Sciatic nerve (tissue), 2 donors: Measurements from ENCODE around the gene LMBR1. TPM values are rescaled to one million over a fixed set of nuclear protein-coding genes. Genes with fewer than 3 reads are reported as not detected.
"Not testable (repeated sequence)": the region's sequence is repeated elsewhere in the genome, so short reads cannot be mapped to it uniquely, and the experiment has no call there.

Experiments used
- ATAC-seq: fragments of 200-7000 bp; cut with Tn5 transposase; one replicate; pipeline ENCODE4 v1.9.1; 2020; ENCODE audit warnings: mild to moderate bottlenecking, moderate library complexity
- DNase-seq: peaks from one replicate; pipeline ENCODE4 v3.0.0-alpha.2; 2020; ENCODE audit warnings: low spot score
- intact Hi-C: fragments of 100-400 bp; cut with DNase I; formaldehyde crosslinking; loops from one replicate; pipeline ENCODE4 v1.14.2; 2022
- total RNA-seq: library from RNA; stranded (reverse); fragmentation: NEBNext Ultra II Directional; extraction: Animal tissue kit (Norgen Biotek cat#: 25700); gene quantifications from one replicate; pipeline ENCODE4 v1.2.1, GENCODE V29; 2021
- donor health status: DM: no; HTN: no; CAD: no.
- donor health status: DM: no; HTN: no; CAD: no.

The LMBR1 gene
- 69.7 TPM for total RNA-seq

DNA sequence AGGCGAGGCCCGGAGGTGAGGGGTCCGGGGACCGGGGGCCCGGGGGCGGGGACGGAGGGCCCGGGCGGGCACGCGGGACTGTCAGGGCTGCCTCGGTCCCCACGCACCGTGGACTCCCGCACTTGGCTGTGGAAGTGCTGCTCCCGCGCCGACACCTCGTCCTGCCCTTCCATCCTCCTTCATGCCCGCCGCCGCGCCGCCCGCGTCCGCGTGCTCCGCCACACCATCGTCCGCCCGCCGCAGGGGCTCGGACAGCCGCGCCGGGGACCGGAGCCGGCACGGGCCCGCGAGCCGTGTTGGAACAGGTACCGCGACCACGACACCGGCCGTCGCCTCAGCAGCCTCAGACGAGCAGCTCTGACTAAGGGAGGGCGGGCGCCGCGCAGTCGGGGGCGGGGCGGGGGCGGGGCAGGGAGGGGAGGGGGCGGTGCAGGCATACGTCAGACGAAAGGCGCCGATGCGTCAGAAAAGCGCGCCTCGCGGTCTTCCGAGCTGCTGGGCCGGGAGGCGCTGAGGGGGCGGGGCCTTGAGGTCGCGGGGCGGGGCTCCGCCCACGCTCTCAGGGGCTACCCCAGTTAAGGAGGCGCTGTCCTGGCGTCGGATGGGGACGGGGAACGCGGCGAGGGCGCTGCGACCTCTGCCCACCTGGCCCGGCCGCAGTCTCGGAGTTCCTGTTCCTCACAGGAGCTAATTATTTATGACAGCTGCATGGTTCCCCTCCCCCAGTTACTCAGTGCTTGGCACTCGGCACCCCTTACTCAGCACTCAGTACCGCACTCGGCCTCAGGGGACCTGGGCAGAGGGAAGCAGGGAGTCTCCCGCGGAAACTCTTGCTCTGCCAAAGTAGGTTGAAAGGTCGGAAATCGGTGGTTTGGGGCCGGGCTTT lies at the start of gene LMBR1:
Gene LMBR1, minus strand, starts transcription at position 363 of the 886 bp plus-strand sequence. Its CDS starts 190 bp downstream, at position 173.
- ATAC-seq (peak; percentile 99), DNase-seq (peak; percentile 95)
- intact Hi-C loops = no loop called here

- ATAC-seq = no peak
- intact Hi-C loops = no loop called here
- no peak for DNase-seq
Observed at GRCh38 chr7:156942708-156943090, 49.7 kb upstream of the LMBR1 start.

DNA sequence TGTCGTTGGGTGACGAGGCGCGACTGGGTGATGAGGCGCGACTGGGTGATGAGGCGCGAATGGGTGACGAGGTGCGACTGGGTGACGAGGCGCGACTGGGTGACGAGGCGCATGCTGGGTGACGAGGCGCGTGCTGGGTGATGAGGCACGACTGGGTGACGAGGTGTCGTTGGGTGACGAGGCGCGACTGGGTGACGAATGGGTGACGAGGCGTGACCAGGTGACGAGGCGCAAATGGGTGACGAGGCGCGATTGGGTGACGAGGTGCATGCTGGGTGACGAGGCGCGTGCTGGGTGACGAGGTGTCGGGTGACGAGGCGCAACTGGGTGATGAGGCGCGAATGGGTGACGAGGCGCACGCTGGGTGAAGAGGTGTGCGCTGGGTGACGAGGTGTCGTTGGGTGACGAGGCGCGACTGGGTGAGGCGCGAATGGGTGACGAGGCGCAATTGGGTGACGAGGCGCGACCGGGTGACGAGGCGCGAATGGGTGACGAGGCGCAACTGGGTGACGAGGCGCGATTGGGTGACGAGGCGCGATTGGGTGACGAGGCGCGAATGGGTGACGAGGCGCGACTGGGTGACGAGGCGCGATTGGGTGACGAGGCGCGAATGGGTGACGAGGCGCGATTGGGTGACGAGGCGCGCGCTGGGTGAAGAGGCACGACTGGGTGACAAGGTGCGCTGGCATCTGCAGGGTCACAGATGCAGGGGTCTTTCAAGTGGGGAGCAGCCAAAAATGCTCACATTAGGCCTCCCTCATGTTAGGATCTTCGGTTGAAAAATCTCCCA lies 48.6 kb upstream of the LMBR1 start:
- DNase-seq = no peak
- ATAC-seq = no peak
- intact Hi-C loops = no loop called here

- intact Hi-C loops = no loop called here
- DNase-seq (no peak), ATAC-seq (no peak)
Observed at GRCh38 chr7:156940421-156941122, 47.6 kb upstream of the LMBR1 start.

DNA sequence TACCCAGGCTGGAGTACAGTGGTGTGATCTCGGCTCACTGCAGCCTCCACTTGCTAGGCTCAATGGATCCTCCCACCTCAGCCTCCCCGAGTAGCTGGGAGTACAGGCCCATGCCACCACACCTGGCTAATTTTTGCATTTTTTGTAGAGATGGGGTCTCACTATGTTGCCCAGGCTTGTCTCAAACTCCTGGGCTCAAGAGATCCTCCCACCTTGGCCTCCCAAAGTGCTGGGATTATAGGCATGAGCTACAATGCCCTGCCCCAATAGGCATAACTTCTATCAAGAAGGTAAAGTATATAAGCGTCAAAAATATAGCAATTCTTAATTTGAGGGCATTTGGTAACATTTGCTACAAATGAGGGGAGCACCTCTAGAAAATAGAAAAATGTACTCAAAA lies 43.8 kb upstream of the LMBR1 start:
- DNase-seq, ATAC-seq, intact Hi-C loops: not testable (repeated sequence)

DNA sequence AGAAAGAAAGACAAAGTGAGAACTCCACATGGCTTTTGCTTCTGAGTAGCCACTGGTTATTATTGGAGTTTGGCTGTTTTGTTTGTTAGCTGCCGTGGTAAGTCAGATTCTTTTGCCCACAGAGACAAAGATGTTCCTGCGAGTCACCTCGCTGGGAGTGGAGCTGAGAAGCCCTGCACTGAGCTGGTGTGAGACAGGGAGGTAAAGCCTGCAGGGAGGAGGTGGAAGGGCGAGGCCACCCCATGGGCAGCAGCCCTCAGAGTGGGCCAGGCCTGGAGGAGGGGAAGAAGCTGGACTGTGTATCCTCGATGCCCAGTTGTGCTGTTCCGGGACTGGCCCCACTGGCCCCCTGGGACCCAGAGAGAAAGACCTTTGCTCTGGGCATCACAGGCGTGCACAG lies 42.3 kb upstream of the LMBR1 start:
- no peak for DNase-seq
- intact Hi-C loops = no loop called here
- ATAC-seq = no peak

DNA sequence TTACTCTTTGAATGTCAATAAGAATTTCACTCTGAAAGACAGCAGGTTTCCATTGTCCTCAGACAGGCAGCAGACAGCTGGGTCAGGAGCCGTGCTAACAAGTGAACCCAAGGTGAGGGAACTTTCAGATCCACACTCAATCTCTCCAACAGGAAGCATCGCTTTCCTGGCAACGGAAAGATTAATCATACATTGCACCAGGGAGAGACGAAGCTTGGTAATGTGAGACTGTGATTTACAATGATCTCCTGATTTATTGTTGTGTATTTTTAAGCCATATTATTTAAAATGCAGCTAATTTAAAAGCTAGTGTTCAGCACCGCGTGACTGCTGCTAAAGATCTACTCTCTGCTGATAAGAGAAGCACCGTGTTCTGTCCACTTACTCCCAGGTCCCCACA lies 39.0 kb upstream of the LMBR1 start:
- DNase-seq (no peak), ATAC-seq (no peak)
- intact Hi-C loops = no loop called here

DNA sequence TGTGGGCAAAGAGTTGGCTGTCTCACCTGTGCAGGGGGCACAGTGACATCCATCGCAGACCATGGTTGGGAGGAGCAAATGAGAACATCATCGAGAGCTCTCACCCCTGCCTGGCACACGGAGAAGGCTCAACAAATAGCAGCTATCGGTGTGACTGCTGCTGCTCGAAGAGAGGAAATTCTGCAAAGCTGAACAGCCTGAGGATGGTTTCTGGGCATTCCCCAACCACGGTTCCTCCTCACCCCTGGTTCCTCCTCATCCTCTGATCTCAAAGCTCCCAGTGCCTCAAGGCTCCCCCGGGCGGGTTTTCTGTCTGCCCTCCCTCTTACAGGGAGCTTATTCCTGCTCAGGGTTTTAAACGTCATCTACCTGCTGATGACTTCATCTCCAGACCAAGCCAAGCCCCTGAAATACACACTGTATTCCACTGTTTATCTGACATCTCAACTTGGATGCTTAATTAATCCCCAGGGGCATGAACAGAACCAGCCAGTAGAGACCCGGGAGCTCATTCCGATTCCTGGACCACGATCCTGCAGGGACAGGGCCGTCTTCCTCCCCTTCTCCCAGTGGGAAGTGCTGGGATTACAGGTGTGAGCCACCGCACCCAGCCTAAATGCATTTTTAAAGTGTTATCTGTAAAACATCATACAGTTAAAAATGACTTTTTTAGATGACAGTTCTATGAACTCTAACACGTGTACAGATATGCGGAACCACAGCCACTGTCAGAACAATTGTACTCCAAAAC lies 37.0 kb upstream of the LMBR1 start:
- ATAC-seq (no peak), DNase-seq (no peak)
- intact Hi-C loops = no loop called here

- intact Hi-C loops = no loop called here
- DNase-seq = no peak
- no peak for ATAC-seq
Observed at GRCh38 chr7:156928406-156928747, 35.4 kb upstream of the LMBR1 start.

DNA sequence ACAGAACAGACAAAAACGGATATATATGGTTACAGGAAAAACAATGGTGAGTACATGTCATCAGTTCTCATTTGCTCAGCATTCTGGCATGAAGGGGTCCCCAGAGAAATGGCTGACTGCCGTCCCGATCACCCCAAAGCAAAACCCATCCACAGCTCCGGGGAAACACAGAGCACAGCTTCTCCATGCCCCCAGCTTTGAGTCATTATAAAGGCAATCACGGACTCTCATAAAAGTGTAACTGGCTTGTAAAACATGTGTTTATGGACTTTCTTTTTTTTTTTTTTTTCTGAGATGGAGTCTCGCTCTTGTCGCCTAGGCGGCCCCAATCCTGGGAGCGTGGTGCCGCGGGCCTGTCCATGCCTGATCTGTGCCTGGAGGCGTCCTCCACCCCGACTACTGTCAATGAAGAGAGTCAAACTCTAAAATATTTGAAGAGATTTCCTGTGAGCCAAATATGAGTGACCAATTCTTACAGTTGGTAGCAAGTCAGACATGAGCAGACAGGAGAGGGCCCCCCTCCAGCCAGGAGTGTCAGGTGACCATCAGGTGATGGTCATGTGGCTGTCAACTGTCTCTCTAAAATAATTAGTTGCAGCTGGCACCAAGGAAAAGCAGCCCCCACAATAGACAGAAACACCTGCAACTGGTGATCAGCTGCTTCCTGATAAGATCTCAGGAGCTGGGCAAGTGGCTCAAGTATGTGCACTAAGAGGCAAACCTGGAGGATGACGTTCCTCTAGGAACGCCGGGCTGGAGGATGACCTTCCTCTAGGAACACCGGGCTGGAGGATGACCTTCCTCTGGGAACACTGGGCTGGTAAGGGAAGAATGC lies 34.8 kb upstream of the LMBR1 start:
- intact Hi-C loops = no loop called here
- DNase-seq = no peak
- no peak for ATAC-seq

DNA sequence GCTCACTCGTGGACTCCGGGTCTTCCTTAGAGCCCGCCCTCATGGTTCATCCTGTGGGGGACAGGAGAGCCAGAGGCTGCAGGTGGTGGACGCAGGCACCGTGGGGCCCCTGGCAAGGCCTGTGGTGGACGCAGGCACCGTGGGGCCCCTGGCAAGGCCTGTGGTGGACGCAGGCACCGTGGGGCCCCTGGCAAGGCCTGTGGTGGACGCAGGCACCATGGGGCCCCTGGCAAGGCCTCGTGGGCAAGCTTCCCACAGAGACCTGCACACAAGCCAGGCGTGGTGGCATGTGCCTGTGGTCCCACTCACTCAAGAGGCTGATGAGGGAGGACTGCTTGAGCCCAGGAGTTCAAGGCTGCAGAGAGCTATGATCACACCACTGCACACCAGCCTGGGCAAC lies 32.8 kb upstream of the LMBR1 start:
- DNase-seq, ATAC-seq, intact Hi-C loops: not testable (repeated sequence)

DNA sequence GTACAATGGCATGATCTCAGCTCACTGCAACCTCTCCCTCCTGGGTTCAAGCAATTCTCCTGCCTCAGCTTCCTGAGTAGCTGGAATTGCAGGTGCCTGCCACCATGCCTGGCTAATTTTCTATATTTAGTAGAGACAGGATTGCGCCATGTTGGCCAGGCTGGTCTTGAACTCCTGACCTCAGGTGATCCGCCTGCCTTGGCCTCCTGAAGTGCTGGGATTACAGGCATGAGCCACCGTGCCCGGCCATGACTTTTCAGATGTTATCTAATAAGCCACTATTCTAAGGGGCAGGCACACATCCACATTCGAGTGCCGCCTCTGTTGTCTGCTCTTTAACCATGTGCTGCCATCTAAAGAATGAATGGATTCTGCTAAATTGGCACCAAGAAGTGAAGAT lies 29.3 kb upstream of the LMBR1 start:
- DNase-seq, ATAC-seq, intact Hi-C loops: not testable (repeated sequence)

DNA sequence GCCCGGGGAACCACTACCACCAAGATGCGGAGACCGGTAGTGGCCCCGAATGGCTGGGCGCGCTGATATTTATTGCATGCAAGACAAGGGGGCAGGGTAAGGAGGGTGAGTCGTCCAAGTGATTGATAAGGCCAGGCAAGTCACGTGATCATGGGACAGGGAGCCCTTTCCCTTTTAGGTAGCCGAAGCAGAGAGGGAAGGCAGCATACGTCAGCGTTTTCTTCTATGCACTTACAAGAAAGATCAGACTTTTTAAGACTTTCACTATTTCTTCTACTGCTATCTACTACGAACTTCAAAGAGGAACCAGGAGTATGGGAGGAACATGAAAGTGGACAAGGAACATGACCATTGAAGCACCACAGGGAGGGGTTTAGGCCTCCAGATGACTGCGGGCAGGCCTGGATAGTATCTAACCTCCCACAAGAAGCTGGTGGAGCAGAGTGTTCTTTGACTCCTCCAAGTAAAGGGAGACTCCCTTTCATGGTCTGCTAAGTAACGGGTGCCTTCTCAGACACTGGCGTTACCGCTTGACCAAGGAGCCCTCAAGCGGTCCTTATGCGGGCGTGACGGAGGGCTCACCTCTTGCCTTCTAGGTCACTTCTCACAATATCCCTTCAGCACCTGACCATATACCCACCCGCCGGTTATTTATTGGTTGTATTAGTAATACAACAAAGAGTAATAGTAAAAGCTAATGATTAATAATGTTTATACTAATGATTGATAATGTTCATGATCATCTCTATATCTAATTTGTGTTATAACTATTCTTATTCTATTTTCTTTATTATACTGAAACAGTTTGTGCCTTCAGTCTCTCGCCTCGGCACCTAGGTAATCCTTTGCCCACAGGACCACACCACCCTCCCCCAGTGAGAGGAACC lies 27.7 kb upstream of the LMBR1 start:
- DNase-seq = not testable (repeated sequence)

GRCh38 chr7:156920076-156920475 lies 27.1 kb upstream of the LMBR1 start:
- DNase-seq (no peak), ATAC-seq (no peak)
- intact Hi-C loops = no loop called here

More for the DNA sequence above, 27.7 kb upstream of the LMBR1 start:
- intact Hi-C loops, ATAC-seq: not testable (repeated sequence)

GRCh38 chr7:156919132-156919713 lies 26.2 kb upstream of the LMBR1 start:
- intact Hi-C loops = no loop called here
- ATAC-seq = no peak
- DNase-seq = no peak

DNA sequence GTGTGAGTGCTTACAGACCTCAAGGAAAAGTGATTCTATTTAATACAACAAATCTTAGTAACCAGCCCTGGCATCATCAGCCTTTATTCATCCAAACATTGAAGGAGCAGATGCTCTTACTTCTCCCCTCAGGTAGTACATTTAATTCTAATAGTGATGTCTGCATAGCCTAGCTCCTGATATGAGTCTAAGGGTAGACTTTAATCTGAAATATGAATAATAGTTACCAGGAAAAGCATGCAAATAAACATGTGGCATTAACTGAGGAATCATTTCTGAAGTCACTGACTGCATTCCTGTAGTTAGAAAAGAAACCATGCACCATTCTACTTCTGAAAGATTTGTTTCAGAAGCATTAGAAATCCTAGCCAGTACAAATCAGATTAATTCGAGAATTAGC lies 25.7 kb upstream of the LMBR1 start:
- no peak for ATAC-seq
- intact Hi-C loops = no loop called here
- DNase-seq = no peak
